ENCODE results near the gene CASZ1. TPM values are rescaled to one million over a fixed set of nuclear protein-coding genes. Genes with fewer than 3 reads are reported as not detected.

The CASZ1 gene
- total RNA-seq, 4 donors from 2014 or later: 5.2 to 38.5 (median 18.7) TPM

DNA sequence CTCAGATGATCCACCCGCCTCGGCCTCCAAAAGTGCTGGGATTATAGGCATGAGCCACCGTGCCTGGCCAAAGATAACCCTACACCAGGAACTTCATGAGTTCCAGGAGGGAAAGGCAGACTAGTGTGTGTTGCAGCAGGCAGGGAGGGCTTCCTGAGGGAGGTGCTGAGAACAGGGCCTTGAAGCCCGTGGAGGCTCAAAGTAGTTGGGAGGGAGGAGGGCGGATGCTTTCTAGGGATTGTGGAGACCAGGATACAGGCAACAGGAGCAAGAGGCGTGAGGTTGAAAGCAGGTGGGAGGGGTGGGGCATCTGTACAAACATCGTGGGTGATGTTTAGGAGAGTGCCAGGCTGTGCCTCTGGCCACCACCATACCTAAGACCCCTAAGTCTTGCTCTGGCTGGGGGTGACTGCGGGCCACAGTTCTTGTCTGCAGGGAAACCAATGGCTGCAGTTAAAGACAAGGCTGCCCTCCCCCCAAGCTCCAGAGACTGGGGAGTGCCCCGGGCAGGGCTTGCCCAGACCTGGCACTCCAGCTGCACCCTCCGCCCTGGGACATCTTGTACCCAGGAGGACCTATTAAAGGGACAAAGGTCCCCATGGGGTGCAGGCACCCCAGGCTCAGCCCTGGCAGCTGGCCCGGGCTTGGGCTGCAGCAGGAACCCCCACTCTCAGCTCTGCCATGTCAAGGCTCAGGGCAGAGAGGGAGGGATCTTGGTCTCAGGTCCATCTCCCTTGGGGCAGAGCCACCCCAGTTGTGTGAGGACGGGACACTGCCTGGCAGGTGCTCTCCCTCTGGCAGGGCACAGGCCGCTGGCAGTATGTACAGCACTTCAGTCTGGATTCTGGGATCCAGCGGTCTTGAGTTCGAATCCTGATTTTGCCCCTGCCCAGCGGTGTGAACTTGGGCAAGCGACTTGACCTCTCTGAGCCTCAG, 22.1 kb upstream of the CASZ1 start:
- H3K4me1 ChIP-seq: peaks cover 7 to 9% of the 10 kb centered on the region in 2 donors
- no peak for DNase-seq
- no peaks in the 10 kb centered on the region for H3K9me3 ChIP-seq
- no peak overlapping the region for H3K27ac ChIP-seq
- no peaks in the 10 kb centered on the region for H3K36me3 ChIP-seq
- no peak overlapping the region for H3K4me3 ChIP-seq (replicated peaks in 1 of 3)
- WGBS, 2 donors: 82 to 85% methylated on average over 15 to 16 of the region's 17 CpGs
- no peaks in the 10 kb centered on the region for H3K27me3 ChIP-seq
- TF ChIP-seq CTCF (IDR thresholded peaks at IDR 0.05): no peak
- no peak for TF ChIP-seq POLR2A (IDR thresholded peaks at IDR 0.05)
- intact Hi-C loops (cut with DNase I): no loop called here

GRCh38 chr1:10816743-10817369, 20.4 kb upstream of the CASZ1 start:
- TF ChIP-seq POLR2A (IDR thresholded peaks at IDR 0.05) (no peak), CTCF (IDR thresholded peaks at IDR 0.05) (no peak)
- no peaks in the 10 kb centered on the region for H3K36me3 ChIP-seq
- peaks cover 7 to 9% of the 10 kb centered on the region in 2 donors for H3K4me1 ChIP-seq
- no peak overlapping the region for H3K4me3 ChIP-seq (replicated peaks in 1 of 3)
- DNase-seq: no peak
- no peaks in the 10 kb centered on the region for H3K9me3 ChIP-seq
- H3K27me3 ChIP-seq: no peaks in the 10 kb centered on the region
- H3K27ac ChIP-seq: no peak overlapping the region
- 91 to 100% methylated on average over 6 to 13 of the region's 13 CpGs for WGBS, 2 donors
- intact Hi-C loops (cut with DNase I): no loop called here

GRCh38 chr1:10816233-10816632, 19.8 kb upstream of the CASZ1 start:
- DNase-seq: no peak
- Histone ChIP-seq H3K4me1 (peaks cover 7 to 9% of the 10 kb centered on the region in 2 donors), H3K9me3 (no peaks in the 10 kb centered on the region), H3K27me3 (no peaks in the 10 kb centered on the region), H3K36me3 (no peaks in the 10 kb centered on the region), H3K4me3 (replicated peaks in 1 of 3) (no peak overlapping the region), H3K27ac (no peak overlapping the region)
- intact Hi-C loops (cut with DNase I): no loop called here
- no peak for TF ChIP-seq POLR2A (IDR thresholded peaks at IDR 0.05)
- TF ChIP-seq CTCF (IDR thresholded peaks at IDR 0.05): no peak
- 83 to 88% methylated on average over 7 of the region's 7 CpGs for WGBS, 2 donors

DNA sequence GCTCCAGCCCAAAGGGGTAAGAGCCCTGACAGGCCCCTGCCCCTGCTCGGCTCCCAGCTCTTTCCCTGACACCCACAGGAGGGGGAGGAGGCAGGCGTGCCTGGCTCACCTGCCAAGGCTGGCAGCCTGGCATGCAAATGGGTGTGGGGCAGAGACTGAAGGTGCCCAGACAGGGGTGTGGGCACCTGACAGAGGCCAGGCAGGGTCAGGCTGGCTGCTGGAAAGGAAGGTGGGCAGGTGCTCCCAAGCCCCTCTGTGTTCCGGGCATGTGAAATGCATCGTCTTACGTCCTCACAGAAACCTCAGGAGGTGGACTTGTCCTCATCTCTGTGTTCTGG, 19.4 kb upstream of the CASZ1 start:
- Histone ChIP-seq H3K9me3 (no peaks in the 10 kb centered on the region), H3K27me3 (no peaks in the 10 kb centered on the region), H3K27ac (no peak overlapping the region), H3K4me1 (peaks cover 7 to 9% of the 10 kb centered on the region in 2 donors), H3K36me3 (no peaks in the 10 kb centered on the region), H3K4me3 (replicated peaks in 1 of 3) (no peak overlapping the region)
- WGBS, 2 donors: 66 to 84% methylated on average over 4 to 5 of the region's 5 CpGs
- DNase-seq: no peak
- intact Hi-C loops (cut with DNase I): no loop called here
- no peak for TF ChIP-seq POLR2A (IDR thresholded peaks at IDR 0.05)
- no peak for TF ChIP-seq CTCF (IDR thresholded peaks at IDR 0.05)

All from thyroid gland (tissue), 4 donors.